Upper lobe of left lung (tissue), 6 donors: ENCODE data around the gene NFASC. TPM values are rescaled to one million over a fixed set of nuclear protein-coding genes. Genes with fewer than 3 reads are reported as not detected.
A peak's percentile ranks its signal among the peaks of the same experiment; 100 is the strongest.

Experiments
- ATAC-seq, 2 donors: fragments of 200-7000 bp; cut with Tn5 transposase; one replicate each; pipeline ENCODE4 v1.9.1; 2022; ENCODE audit warnings: mild to moderate bottlenecking in 2 of 2, moderate library complexity in 2 of 2; ENCODE audit not compliant: low FRiP score in 2 of 2
- DNase-seq, 2 donors: peaks; one replicate each; pipeline ENCODE4 v3.0.0-alpha.2; 2019 to 2020
- H3K27ac ChIP-seq, 4 donors: fragments of 200-600 bp; sonication (generic); one replicate each; pipeline ENCODE4 v1.5.1; 2016 to 2019
- H3K27me3 ChIP-seq, 4 donors: fragments of 200-600 bp; sonication (generic); one replicate each; pipeline ENCODE4 v1.5.1; 2017 to 2019
- H3K36me3 ChIP-seq, 4 donors: fragments of 200-600 bp; sonication (generic); one replicate each; pipeline ENCODE4 v1.5.1; 2016 to 2019
- H3K4me1 ChIP-seq, 4 donors: fragments of 200-600 bp; sonication (generic); one replicate each; pipeline ENCODE4 v1.5.1; 2018 to 2019
- H3K4me3 ChIP-seq, 4 donors: fragments of 200-600 bp; sonication (generic); one replicate each; pipeline ENCODE4 v1.5.1; 2017 to 2019; ENCODE audit warnings: mild to moderate bottlenecking in 2 of 4, moderate library complexity in 1 of 4
- H3K9me3 ChIP-seq, 4 donors: fragments of 200-600 bp; sonication (generic); one replicate each; pipeline ENCODE4 v1.5.1; 2018 to 2019
- CTCF ChIP-seq, 6 experiments: fragments of 450-650 bp in 4 of 6; fragments of 200-600 bp in 2 of 6; sonication (generic) in 2 of 6; IDR thresholded peaks; one replicate each; pipeline ENCODE4 v1.5.1; 2016 to 2019; ENCODE audit warnings: antibody characterized with exemption in 6 of 6
- EP300 ChIP-seq, 4 donors: sonication (generic); formaldehyde crosslinking; IDR thresholded peaks; one replicate each; pipeline ENCODE4 v1.5.1; 2017; ENCODE audit warnings: antibody characterized with exemption in 4 of 4, control low read depth in 2 of 4
- POLR2A ChIP-seq, 4 donors: fragments of 450-650 bp; IDR thresholded peaks; one replicate each; pipeline ENCODE4 v1.5.1; 2016 to 2017; ENCODE audit warnings: antibody characterized with exemption in 4 of 4, mild to moderate bottlenecking in 2 of 4
- POLR2AphosphoS5 ChIP-seq, 2 donors: sonication (generic); formaldehyde crosslinking; IDR thresholded peaks; one replicate each; pipeline ENCODE4 v1.5.1; 2017; ENCODE audit warnings: antibody characterized with exemption in 2 of 2
- whole genome bisulfite sequencing, 2 donors: methylation state at CpG; one replicate each; pipeline ENCODE4 v1.1.5; 2017 to 2018; 5-methylcytosine and 5-hydroxymethylcytosine counted together
- total RNA-seq, 6 donors: library from RNA; depleted of rRNA in 4 of 6; stranded (reverse); fragments of >200 nt in 4 of 6; gene quantifications; one replicate each; pipeline versions ENCODE4 v1.1.0 to v1.2.1, GENCODE V29; 2016 to 2021
- donor health status: DM: no; HTN: no; CAD: no; lungs with moderate emphysema.
- donor health status: DM: no; HTN: yes; CAD: no; lungs with severe emphysema.

Gene NFASC
- total RNA-seq, 6 donors from 2014 or later, result 5.5 to 16.8 (median 6.9) TPM

- Histone ChIP-seq H3K36me3 (no peaks in the 10 kb centered on the region), H3K4me1 (no peaks in the 10 kb centered on the region), H3K27me3 (no peaks in the 10 kb centered on the region), H3K27ac (no peak overlapping the region), H3K9me3 (no peaks in the 10 kb centered on the region), H3K4me3 (no peak overlapping the region)
- DNase-seq (no peak), ATAC-seq (no peak)
- TF ChIP-seq CTCF (IDR thresholded peaks at IDR 0.05) (no peak), POLR2AphosphoS5 (IDR thresholded peaks at IDR 0.05) (no peak)
- WGBS, 2 donors, result 90 to 94% methylated on average over 2 of the region's 2 CpGs
Measured at GRCh38 chr1:205071028-205071409, 200.4 kb downstream of the NFASC start.

GRCh38 chr1:205071801-205072200, 201.1 kb downstream of the NFASC start:
- 84 to 89% methylated on average over 6 to 9 of the region's 12 CpGs for WGBS, 2 donors
- Histone ChIP-seq H3K27ac (no peak overlapping the region), H3K27me3 (no peaks in the 10 kb centered on the region), H3K36me3 (no peaks in the 10 kb centered on the region), H3K9me3 (no peaks in the 10 kb centered on the region), H3K4me1 (no peaks in the 10 kb centered on the region), H3K4me3 (no peak overlapping the region)
- DNase-seq, result peak in 1 of 2 donors; percentile 45
- TF ChIP-seq POLR2AphosphoS5 (IDR thresholded peaks at IDR 0.05) (no peak), EP300 (IDR thresholded peaks at IDR 0.05) (no peak), POLR2A (IDR thresholded peaks at IDR 0.05) (no peak), CTCF (IDR thresholded peaks at IDR 0.05) (no peak)
- no peak for ATAC-seq

DNA sequence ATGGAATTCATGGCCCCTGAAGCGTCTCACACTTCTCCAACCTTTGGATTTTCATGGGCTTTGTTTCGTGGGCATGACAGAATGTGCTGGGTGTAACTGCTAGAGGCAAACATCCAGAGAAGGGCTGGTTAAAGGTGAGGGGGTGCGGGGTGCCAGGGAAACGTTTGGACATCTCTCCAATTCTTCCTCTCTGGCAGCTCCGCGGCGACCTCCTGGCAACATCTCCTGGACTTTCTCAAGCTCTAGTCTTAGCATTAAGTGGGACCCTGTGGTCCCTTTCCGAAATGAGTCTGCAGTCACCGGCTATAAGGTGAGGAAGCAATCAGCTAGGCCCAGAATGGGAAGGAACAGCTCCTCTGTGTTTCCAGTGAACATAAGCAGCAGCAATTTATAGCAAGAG, 201.6 kb downstream of the NFASC start:
- Histone ChIP-seq H3K27ac (no peak overlapping the region), H3K4me3 (no peak overlapping the region), H3K4me1 (no peaks in the 10 kb centered on the region), H3K9me3 (no peaks in the 10 kb centered on the region), H3K36me3 (no peaks in the 10 kb centered on the region), H3K27me3 (no peaks in the 10 kb centered on the region)
- no peak for DNase-seq
- 84 to 93% methylated on average over 9 of the region's 9 CpGs for WGBS, 2 donors
- TF ChIP-seq CTCF (IDR thresholded peaks at IDR 0.05), result no peak
- no peak for TF ChIP-seq POLR2A (IDR thresholded peaks at IDR 0.05)
- TF ChIP-seq EP300 (IDR thresholded peaks at IDR 0.05), result no peak
- no peak for TF ChIP-seq POLR2AphosphoS5 (IDR thresholded peaks at IDR 0.05)
- ATAC-seq, result no peak

Other genes with a start within 250 kb of the NFASC start
- 1 to 10 TPM in 4 of 6 donors, under 1 TPM in 1, not detected in 1; 0.61 to 4.2 (median 2.6) TPM for gene LRRN2, start 185.1 kb upstream of the NFASC start, total RNA-seq
- gene CNTN2, start 172.3 kb downstream of the NFASC start, total RNA-seq, result not detected
- gene TMEM81, start 213.6 kb downstream of the NFASC start, total RNA-seq, result 1 to 10 TPM; 1.2 to 7.2 (median 2.8) TPM